ENCODE measurements around the gene PAQR9. TPM values are rescaled to one million over a fixed set of nuclear protein-coding genes. Genes with fewer than 3 reads are reported as not detected.
A peak's percentile ranks its signal among the peaks of the same experiment; 100 is the strongest.

The PAQR9 gene
- total and polyA plus RNA-seq, 2 of the 13 experiments (the other 11 are each of a cell fraction or from before 2014, with no cell fraction given), result 3.7 to 10.3 TPM

DNA sequence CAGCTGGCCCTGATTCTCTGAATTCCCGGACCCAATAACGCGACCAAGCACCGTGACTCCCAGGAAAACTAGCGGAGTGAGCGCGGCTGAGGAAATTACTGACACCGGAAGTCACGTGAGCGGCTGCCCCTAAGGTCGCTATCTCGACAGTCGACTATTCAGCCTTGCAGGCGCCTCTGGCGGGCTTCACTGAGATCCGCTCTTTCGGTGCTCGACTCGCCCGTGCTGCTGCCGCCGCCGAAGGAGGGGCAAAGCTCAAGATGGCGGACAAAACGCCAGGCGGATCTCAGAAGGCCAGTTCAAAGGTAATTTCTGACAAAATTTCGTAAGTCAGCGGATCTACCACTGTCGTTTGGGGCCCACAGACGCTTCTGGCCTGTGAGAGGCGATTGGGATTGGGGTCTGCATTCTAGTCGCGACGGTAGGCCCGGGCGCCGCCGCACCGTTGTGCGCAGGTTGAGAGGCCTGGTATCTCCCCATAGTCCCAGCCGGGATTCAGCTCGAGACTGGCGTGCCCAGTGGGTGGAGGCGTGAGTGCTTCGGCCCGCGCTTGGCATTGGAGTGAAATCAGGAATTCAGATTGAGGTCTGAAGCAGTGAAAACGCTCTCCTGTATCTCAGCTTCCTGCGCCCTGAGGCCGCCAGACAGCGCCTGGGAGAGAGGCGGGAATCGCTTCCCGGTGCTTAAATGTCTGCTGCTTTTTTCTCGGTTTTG is 38.1 kb upstream of the PAQR9 start, which contains the start of gene U2SURP (continued):
- peak; percentile 91 for TF ChIP-seq FOXK1 (CRISPR knock-in tag; IDR thresholded peaks at IDR 0.05; ENCODE audit: borderline replicate concordance, low read depth)
- TF ChIP-seq, protein P1, sequence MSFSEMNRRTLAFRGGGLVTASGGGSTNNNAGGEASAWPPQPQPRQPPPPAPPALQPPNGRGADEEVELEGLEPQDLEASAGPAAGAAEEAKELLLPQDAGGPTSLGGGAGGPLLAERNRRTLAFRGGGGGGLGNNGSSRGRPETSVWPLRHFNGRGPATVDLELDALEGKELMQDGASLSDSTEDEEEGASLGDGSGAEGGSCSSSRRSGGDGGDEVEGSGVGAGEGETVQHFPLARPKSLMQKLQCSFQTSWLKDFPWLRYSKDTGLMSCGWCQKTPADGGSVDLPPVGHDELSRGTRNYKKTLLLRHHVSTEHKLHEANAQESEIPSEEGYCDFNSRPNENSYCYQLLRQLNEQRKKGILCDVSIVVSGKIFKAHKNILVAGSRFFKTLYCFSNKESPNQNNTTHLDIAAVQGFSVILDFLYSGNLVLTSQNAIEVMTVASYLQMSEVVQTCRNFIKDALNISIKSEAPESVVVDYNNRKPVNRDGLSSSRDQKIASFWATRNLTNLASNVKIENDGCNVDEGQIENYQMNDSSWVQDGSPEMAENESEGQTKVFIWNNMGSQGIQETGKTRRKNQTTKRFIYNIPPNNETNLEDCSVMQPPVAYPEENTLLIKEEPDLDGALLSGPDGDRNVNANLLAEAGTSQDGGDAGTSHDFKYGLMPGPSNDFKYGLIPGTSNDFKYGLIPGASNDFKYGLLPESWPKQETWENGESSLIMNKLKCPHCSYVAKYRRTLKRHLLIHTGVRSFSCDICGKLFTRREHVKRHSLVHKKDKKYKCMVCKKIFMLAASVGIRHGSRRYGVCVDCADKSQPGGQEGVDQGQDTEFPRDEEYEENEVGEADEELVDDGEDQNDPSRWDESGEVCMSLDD (CRISPR knock-in tag; IDR thresholded peaks at IDR 0.05; ENCODE audit: borderline replicate concordance), result no peak
- TF ChIP-seq, protein P2, sequence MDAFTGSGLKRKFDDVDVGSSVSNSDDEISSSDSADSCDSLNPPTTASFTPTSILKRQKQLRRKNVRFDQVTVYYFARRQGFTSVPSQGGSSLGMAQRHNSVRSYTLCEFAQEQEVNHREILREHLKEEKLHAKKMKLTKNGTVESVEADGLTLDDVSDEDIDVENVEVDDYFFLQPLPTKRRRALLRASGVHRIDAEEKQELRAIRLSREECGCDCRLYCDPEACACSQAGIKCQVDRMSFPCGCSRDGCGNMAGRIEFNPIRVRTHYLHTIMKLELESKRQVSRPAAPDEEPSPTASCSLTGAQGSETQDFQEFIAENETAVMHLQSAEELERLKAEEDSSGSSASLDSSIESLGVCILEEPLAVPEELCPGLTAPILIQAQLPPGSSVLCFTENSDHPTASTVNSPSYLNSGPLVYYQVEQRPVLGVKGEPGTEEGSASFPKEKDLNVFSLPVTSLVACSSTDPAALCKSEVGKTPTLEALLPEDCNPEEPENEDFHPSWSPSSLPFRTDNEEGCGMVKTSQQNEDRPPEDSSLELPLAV (CRISPR knock-in tag; conservative IDR thresholded peaks at IDR 0.05; ENCODE audit: low read depth), result no peak
- TF ChIP-seq SALL1 (CRISPR knock-in tag; IDR thresholded peaks at IDR 0.05), result peak; percentile 85
- TF ChIP-seq FOXC1 (CRISPR knock-in tag; IDR thresholded peaks at IDR 0.05; ENCODE audit: borderline replicate concordance), result peak; percentile 92
- peak; percentile 28; the same call in 1 of the 2 replicates for TF ChIP-seq GATA4 (IDR thresholded peaks at IDR 0.05; ENCODE audit: borderline replicate concordance, low read depth)
- TF ChIP-seq, protein P3, sequence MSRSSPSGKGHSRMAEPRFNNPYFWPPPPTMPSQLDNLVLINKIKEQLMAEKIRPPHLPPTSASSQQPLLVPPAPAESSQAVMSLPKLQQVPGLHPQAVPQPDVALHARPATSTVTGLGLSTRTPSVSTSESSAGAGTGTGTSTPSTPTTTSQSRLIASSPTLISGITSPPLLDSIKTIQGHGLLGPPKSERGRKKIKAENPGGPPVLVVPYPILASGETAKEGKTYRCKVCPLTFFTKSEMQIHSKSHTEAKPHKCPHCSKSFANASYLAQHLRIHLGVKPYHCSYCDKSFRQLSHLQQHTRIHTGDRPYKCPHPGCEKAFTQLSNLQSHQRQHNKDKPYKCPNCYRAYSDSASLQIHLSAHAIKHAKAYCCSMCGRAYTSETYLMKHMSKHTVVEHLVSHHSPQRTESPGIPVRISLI (CRISPR knock-in tag; IDR thresholded peaks at IDR 0.05; ENCODE audit: borderline replicate concordance), result peak; percentile 65; the same call in 1 of the 2 replicates
- TF ChIP-seq JDP2 (CRISPR knock-in tag; IDR thresholded peaks at IDR 0.05; ENCODE audit: borderline replicate concordance), result no peak; the same call in 1 of the 2 replicates
- TF ChIP-seq PHB2 (IDR thresholded peaks at IDR 0.05; ENCODE audit: partially characterized antibody), result no peak
- peak; percentile 87 for TF ChIP-seq MEIS2 (CRISPR knock-in tag; IDR thresholded peaks at IDR 0.05)
- TF ChIP-seq SALL2 (CRISPR knock-in tag; IDR thresholded peaks at IDR 0.05), result peak; percentile 70; the same call in 1 of the 2 replicates
- TF ChIP-seq, protein P4, sequence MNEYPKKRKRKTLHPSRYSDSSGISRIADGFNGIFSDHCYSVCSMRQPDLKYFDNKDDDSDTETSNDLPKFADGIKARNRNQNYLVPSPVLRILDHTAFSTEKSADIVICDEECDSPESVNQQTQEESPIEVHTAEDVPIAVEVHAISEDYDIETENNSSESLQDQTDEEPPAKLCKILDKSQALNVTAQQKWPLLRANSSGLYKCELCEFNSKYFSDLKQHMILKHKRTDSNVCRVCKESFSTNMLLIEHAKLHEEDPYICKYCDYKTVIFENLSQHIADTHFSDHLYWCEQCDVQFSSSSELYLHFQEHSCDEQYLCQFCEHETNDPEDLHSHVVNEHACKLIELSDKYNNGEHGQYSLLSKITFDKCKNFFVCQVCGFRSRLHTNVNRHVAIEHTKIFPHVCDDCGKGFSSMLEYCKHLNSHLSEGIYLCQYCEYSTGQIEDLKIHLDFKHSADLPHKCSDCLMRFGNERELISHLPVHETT (CRISPR knock-in tag; conservative IDR thresholded peaks at IDR 0.05), result peak; percentile 60
- peak; percentile 81; the same call in 1 of the 2 replicates for TF ChIP-seq NR2F2 (IDR thresholded peaks at IDR 0.05; ENCODE audit: borderline replicate concordance, low read depth)
- no peak; the same call in 1 of the 2 replicates for TF ChIP-seq GZF1 (CRISPR knock-in tag; IDR thresholded peaks at IDR 0.05)
- no peak for TF ChIP-seq SYNCRIP (IDR thresholded peaks at IDR 0.05; ENCODE audit: insufficient read depth, low read depth, low read length)
- TF ChIP-seq ZNF180 (CRISPR knock-in tag; IDR thresholded peaks at IDR 0.05; ENCODE audit: borderline replicate concordance, low read depth), result no peak
- no peak for TF ChIP-seq PLRG1 (conservative IDR thresholded peaks at IDR 0.05)
- TF ChIP-seq NFYC (CRISPR knock-in tag; IDR thresholded peaks at IDR 0.05), result no peak; the same call in 1 of the 2 replicates
- TF ChIP-seq ZNF598 (CRISPR knock-in tag; IDR thresholded peaks at IDR 0.05; ENCODE audit: borderline replicate concordance), result peak; percentile 21; the same call in 1 of the 2 replicates
- peak; percentile 97 for TF ChIP-seq REPIN1 (CRISPR knock-in tag; IDR thresholded peaks at IDR 0.05; ENCODE audit: borderline replicate concordance, low read depth)
- TF ChIP-seq ETV5 (CRISPR knock-in tag; IDR thresholded peaks at IDR 0.05; ENCODE audit: borderline replicate concordance), result peak; percentile 99
- TF ChIP-seq ATAD3A (CRISPR knock-in tag; IDR thresholded peaks at IDR 0.05), result no peak
- no peak for TF ChIP-seq JARID2 (CRISPR knock-in tag; IDR thresholded peaks at IDR 0.05; ENCODE audit: insufficient replicate concordance)
- TF ChIP-seq FOXA3 (CRISPR knock-in tag; IDR thresholded peaks at IDR 0.05), result peak; percentile 78
